HG02943 (cell line): ENCODE results near the gene CPE.

Source experiments
- ATAC-seq: cut with Tn5 transposase; IDR thresholded peaks from one replicate; pipeline ENCODE4 v1.9.1; 2021; ENCODE audit warnings: mild to moderate bottlenecking, low read depth, moderate library complexity; ENCODE audit not compliant: unreplicated experiment

The CPE gene

DNA sequence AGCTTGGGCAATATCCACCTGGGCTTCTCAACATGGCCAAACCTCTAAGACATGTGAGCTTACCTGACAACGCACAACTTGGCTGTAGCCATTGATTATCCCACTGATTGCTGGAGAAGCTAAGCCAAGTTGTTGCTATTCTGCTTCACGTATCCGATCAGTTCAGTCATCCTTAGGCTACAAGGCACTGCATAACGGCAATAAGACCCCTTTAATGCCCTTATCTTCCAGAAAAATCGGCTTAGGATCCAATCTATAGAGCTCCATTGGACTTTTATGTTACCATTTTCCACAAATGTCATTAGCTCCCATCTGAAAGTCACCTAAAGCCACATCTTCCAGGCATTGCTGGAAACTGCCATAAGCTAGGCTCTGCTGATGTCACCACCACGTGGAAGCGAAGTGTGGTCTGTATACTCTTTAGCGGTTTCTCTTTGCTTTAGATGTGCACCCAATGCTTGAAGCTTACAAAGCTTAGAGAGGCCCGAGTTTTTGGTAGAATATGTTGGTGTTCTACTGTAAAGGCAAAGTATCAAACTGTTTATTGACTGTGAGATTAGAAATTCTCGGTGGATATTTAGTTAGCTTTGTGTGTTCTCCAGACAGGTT is 163.1 kb downstream of the CPE start:
- no peak for ATAC-seq

DNA sequence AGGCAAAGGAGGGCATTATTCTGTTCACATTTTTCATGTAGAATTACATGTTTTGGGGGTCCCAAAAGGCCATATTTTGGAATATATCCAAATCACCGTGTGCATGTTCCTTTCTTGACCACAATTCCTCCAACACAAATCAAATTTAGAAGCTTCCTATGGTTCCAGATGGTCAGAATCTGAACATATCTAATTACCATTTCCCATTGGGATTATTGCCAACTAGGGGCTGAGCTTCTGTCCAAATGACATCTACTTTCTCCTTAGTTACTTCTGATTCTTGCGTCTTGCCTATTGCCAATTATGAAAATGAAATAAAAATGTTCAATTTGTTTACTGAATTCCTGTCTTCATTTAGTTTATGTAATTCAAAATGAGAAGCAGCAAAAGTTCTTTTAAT is 163.7 kb downstream of the CPE start:
- ATAC-seq = no peak
